AG08396 (cell line): ENCODE measurements around the gene RALGAPB.

Experiments
- DNase-seq: peaks from one replicate; pipeline ENCODE4 v3.0.0; 2012; ENCODE audit warnings: low spot score, mixed read lengths

RALGAPB gene

GRCh38 chr20:38548356-38549083 is 75.9 kb downstream of the RALGAPB start:
- no peak for DNase-seq

GRCh38 chr20:38550274-38550673 is 77.6 kb downstream of the RALGAPB start:
- no peak for DNase-seq

GRCh38 chr20:38551056-38551626 is 78.5 kb downstream of the RALGAPB start:
- DNase-seq: no peak

GRCh38 chr20:38554986-38555385 is 82.3 kb downstream of the RALGAPB start:
- DNase-seq: no peak

DNA sequence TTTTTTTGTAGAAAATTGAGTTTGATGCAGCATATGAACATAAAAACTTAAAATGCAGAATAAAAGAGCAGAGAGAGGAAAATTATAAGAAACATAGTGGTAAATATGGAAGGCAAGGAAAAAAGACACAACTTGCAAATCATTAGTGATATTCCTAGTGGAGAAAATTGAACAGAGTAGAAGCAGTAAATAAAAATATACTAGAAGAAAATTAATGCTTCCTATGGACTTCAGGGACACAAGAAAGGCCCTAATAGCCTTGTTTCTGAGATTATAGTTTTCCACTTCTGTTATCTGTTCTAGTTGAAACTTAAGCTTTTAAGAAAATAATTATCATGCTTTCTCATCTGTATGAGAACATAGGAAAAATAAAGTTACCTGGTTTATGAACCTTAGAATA is 82.8 kb downstream of the RALGAPB start:
- no peak for DNase-seq

DNA sequence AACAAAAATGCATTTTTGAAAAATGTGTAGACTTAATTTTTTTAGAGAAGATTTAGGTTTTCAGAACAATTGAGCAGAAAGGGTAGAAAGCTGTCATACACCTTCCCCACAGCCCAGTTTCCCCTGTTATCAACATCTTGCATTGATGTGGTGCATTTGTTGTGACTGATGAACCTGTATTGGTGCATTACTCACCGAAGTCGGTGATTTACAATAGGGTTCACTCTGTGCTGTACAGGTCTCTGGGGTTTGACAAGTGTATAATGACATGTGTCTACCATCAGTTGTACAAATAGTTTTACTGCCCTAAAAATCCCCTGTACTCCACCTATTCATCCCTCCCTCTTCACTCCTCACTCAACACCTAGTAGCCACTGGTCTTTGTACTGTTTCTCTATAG is 84.5 kb downstream of the RALGAPB start:
- no peak for DNase-seq

- no peak for DNase-seq
Measured at GRCh38 chr20:38558596-38559360, 86.1 kb downstream of the RALGAPB start.

- DNase-seq: no peak
Measured at GRCh38 chr20:38559764-38560163, 87.1 kb downstream of the RALGAPB start.

DNA sequence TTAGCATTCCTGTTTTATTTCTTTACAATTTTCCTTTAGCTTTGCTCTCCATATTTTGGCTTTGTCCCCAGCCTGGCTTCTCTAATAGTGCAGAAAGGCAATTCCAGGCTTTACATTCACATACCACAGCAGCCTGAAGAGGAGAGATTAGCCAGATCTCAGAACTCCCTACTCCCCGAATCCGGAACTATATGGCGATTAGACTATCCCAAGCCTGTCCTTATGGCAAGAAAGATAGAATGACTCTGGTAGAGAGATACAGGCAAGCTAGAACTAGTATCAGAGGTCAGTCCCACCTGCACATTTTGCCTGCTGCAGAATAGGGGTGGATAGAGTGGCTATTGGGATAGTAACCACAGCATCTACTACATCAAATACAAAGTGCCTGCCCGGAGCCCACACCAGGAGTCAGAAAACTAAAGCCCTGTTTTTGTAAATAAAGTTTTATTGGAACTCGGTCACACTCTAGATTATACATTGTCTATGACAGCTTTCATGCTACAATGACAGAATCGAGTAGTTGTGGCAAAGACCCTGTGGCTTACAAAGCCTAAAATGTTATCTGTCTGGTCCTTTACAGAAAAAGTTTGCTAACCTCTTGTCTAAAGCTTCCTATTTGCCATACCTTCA is 91.3 kb downstream of the RALGAPB start:
- DNase-seq: no peak

DNA sequence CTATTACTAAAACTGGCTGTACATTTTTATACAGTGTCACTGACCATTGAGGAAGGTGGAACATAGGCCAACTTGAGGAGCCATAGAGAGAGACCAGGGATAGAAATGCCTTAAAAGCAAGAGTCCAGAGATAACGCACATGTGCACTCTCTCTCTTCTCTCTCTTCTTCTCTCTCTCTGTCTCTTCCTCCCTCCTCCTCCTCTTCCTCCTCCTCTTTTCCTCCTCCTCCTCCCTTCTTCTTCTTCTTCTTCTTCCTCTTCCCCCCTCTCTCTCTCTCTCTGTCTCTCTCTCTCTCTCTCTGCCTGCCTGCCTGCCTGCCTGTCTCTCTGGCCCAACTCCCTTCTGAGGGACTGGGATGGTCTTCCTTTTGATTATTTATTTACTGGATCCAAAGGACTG is 92.0 kb downstream of the RALGAPB start:
- no peak for DNase-seq

DNA sequence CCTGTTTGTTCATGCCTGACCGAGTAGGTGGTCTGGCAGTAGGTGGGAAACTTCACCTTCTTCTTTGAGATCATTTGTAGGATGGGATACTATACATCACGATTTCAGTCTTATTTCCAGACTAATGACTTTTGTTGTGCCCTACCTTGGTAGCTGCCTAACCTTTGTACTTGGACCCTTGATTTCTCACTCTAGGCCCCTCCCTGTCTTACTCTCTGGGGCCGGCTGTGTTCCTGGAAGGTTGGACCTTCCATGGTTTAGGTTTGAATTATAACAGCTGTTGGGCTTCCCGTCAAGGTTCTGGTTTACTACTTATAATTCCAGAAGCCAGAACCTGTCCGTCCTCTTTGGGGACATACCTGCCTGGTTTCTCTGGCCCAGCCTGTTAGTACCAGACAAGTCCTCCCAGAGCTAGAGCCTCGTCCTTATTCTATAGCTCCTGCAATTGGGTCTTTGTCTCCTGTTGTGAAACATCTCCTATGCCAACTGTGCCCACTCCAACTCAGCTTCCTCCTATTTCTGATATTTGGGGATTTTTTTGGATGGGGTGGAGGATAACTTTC is 93.5 kb downstream of the RALGAPB start:
- DNase-seq: no peak

GRCh38 chr20:38569747-38570525 is 97.3 kb downstream of the RALGAPB start:
- no peak for DNase-seq

- no peak for DNase-seq
Measured at GRCh38 chr20:38573413-38573812, 100.8 kb downstream of the RALGAPB start.

DNA sequence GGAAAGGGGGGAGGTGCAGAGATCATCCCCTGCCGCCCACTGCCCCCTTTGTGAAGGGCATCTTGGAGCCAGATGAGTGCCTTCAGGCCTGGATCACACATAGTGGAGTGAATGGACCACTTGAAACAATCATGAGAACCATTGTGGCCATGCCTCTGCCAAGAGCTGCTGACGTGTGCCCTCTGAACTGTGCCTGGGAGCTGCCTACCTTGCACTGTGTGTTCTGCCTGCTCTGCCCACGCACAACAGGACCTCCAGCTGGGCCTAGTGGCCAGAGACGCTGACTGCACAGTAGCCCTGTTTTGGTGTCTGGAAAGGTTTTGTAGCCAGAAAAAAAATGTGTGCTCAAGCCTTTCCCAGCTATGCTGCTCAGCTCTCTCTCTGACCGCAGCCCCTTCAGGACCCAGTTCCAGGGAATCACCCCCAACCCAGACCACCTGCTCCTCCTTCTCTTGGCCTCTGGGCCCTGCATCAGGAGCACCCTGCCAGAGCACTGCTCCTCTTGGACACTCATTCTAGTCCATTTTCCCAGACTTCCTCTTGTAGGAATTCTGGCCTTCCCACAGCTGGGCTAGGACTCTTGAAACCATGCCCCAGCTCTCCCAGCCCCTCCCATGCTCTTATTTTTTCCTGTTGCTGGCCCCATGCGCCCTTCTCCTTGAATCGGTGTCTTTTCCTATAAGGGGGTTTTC is 106.7 kb downstream of the RALGAPB start:
- no peak for DNase-seq

- DNase-seq: no peak
Measured at GRCh38 chr20:38579921-38580320, 107.3 kb downstream of the RALGAPB start.

GRCh38 chr20:38581013-38581412 is 108.4 kb downstream of the RALGAPB start, which contains the start of gene ADIG:
Gene ADIG (plus strand): TSS chr20:38581197. CDS start chr20:38581251, 54 bp downstream.
- DNase-seq: no peak

- DNase-seq: no peak
Measured at GRCh38 chr20:38581830-38582358, 109.3 kb downstream of the RALGAPB start.

DNA sequence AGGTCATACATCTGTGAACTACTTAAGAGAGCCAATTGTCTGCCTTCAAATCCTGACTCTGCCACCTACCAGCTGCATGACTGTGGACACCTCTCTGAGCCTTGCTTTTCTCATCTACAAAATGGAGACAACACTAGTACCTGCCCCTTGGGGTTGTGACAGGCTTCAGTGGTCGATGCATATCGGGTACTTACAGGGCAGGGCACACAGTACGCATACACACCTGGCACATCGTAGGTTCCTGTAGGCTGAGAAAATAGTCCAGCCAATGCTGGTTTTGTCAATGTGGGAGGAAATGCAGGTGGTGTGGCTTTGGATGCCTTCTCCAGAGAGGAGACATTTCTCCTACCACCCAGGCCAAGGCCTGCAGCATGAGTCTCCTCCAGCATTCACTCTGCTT is 110.7 kb downstream of the RALGAPB start:
- DNase-seq: no peak

DNA sequence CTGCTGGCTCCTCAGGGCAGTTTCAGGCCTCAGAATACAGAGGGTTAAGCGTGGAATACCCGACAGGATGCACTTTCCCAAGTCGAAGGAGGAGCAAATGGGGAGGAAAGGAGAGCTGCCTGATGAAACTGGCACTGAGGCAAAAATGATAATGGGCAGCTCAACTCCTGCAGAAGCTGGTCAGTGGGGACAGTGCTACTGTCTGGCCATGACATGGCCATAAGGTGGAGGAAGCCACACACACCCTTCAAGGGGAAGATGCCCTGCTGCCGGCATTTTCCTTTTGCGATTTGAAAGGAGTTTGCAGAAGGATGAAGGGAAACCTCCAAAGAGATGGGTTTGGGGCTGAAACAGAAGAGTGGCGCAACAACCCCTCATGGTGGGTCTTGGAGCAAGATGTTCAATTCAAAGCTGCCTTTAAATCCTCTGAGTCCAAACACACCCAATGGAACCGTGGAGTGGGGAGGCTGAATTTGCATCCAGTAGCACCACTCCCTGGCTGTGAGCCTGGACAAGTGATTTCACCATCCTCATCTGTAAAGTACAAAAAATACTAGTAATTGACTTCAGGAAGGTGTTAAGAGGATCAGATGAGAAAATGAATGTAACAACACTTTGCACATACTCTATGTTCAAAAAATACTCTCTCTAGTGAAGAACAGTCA is 111.6 kb downstream of the RALGAPB start:
- DNase-seq: no peak
